ENCODE results near the gene RGS7BP.

Gene RGS7BP

DNA sequence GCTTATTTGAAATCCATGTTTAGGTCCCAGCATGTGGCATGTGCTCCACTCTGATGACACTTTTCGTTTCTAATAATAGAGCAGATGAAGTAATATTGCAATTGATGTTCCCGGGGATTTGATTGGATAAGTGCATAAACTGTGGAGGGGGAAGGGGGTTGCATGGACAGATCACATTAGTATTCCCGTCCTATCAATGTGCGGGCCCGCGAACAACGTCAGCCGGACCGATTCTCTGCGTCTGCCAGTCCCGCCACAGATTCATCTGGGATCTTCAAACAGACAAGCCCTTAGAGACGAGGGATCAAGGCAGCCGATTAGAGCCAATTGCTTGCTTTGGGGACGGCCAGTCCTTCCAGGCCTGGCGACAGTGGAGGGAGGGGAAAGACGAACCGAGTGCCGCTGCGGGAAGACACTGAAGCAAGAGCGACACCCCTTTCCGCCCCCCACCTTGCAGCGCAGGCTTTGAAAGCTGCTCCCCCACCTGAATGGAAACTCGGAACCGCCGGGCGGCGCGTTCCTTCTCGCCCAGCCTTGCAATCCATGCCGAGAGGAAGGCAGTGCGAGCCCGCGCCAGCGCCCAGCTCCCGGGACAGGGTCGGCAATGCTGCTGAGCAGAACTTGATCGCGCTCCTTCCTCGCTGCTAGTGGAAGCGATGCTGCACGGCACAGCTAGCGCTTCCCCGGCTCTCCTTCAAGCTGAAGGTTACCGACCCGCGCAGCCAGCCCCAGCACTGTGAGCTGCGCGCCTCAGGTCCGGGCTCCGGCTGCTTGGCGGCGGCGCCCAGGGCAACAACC lies at the start of gene RGS7BP:
TSS of gene RGS7BP (plus strand) at position 247 of the 798 bp plus-strand sequence. CDS start 610 bp downstream, outside the sequence.
- DNase-seq (ENCODE audit: extremely low read depth, low read depth), result no peak
- TF ChIP-seq, protein P1, sequence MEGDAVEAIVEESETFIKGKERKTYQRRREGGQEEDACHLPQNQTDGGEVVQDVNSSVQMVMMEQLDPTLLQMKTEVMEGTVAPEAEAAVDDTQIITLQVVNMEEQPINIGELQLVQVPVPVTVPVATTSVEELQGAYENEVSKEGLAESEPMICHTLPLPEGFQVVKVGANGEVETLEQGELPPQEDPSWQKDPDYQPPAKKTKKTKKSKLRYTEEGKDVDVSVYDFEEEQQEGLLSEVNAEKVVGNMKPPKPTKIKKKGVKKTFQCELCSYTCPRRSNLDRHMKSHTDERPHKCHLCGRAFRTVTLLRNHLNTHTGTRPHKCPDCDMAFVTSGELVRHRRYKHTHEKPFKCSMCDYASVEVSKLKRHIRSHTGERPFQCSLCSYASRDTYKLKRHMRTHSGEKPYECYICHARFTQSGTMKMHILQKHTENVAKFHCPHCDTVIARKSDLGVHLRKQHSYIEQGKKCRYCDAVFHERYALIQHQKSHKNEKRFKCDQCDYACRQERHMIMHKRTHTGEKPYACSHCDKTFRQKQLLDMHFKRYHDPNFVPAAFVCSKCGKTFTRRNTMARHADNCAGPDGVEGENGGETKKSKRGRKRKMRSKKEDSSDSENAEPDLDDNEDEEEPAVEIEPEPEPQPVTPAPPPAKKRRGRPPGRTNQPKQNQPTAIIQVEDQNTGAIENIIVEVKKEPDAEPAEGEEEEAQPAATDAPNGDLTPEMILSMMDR (IDR thresholded peaks at IDR 0.05; ENCODE audit: low read depth, low read length), result no peak

- no peak for DNase-seq (ENCODE audit: extremely low read depth, low read depth)
- TF ChIP-seq, protein P1 (IDR thresholded peaks at IDR 0.05; ENCODE audit: low read depth, low read length), result no peak
These were observed 48.0 kb upstream of the RGS7BP start for GRCh38 chr5:64457846-64458245.

GRCh38 chr5:64458948-64459347 lies 46.9 kb upstream of the RGS7BP start:
- DNase-seq (ENCODE audit: extremely low read depth, low read depth), result no peak
- TF ChIP-seq, protein P1 (IDR thresholded peaks at IDR 0.05; ENCODE audit: low read depth, low read length), result no peak

DNA sequence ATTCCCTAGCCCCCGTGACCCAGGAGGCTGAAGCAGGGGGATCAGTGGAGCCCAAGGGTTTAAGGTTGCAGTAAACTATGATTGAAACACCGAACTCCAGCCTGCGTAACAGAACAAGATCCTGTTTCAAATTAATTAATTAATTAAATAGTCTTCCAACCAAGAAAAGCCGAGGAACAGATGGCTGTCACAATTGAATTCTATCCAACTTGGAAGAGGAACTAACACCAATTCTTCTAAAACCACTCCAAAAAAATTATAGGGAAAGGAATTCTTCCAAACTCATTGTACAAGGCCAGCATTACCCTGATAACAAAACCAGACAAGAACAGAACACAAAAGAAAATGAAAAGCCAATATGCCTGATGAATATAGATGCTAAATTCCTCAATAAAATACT lies 43.4 kb upstream of the RGS7BP start:
- no peak for DNase-seq (ENCODE audit: extremely low read depth, low read depth)
- TF ChIP-seq, protein P1 (IDR thresholded peaks at IDR 0.05; ENCODE audit: low read depth, low read length), result no peak

- TF ChIP-seq, protein P1 (IDR thresholded peaks at IDR 0.05; ENCODE audit: low read depth, low read length), result no peak
- no peak for DNase-seq (ENCODE audit: extremely low read depth, low read depth)
These were observed 19.7 kb upstream of the RGS7BP start for GRCh38 chr5:64486163-64486562.

DNA sequence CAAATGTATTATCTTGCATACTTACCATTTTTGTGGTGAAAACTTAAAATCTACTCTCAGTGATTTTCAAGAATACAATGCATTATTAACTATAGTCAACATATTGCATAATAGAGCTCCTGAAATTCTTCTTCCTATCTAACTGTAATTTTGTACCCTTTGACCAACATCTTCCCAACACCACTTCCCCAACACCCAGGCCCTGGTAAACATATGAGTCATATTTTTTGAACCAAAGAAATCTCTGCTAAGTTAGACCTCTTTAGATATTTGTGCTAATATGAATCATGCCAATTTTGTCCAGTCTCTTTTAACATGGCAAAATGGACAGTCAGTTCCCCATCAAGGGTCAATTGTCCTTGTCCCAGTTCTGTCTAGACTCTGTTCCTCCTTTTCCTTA lies 18.5 kb upstream of the RGS7BP start:
- no peak for DNase-seq (ENCODE audit: extremely low read depth, low read depth)

GRCh38 chr5:64489857-64490256 lies 16.0 kb upstream of the RGS7BP start:
- TF ChIP-seq, protein P1 (IDR thresholded peaks at IDR 0.05; ENCODE audit: low read depth, low read length), result no peak
- no peak for DNase-seq (ENCODE audit: extremely low read depth, low read depth)

More for the DNA sequence above, 18.5 kb upstream of the RGS7BP start:
- TF ChIP-seq, protein P1 (IDR thresholded peaks at IDR 0.05; ENCODE audit: low read depth, low read length), result no peak
